HG02623 (cell line): ENCODE data around the gene YJEFN3.

Experiments used
- ATAC-seq: cut with Tn5 transposase; IDR thresholded peaks from one replicate; pipeline ENCODE4 v1.9.1; 2021; ENCODE audit warnings: moderate library complexity; ENCODE audit not compliant: unreplicated experiment

Gene YJEFN3

DNA sequence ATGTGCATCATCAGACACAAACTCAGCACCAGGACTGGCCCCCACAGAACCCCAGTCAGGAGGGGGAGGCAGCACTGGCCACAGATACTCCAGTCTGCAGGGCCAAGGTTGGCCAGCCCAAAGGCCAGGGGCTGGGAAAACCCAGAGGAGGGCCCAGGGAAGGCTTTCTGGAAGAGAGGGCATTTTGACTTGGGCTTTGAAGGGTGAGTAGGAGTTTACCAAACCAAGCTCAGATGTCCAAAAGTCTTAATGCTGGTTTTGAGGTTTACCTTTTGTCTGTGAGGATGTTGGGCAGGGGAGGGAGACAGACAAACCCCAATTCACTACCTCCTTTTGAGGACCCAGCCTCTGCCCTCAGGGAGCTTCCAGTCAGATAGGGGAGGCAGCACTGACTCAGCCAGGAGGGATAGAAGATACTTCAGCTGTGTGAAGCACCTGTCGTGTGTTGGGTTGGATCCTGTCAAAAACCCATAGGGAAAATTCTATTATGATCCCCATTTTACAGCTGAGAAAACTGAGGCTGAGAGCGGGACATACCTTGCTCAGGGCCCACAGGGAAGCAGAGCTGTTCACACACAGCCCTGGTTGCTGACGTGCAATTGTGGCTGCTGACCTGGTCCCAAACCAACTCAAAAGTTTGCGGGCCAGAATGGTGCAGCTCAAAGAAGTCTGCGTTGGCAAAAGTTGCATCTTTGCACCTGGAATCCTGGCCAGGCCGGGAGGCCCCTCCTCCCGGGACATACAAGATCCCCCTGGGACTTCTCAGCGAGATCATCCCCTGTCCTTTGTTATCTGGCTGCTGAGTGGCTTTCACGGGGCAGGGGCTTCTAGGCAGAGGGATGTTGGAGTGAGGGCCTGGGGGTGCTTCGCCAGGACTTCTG lies 22.5 kb downstream of the YJEFN3 start:
- no peak for ATAC-seq

DNA sequence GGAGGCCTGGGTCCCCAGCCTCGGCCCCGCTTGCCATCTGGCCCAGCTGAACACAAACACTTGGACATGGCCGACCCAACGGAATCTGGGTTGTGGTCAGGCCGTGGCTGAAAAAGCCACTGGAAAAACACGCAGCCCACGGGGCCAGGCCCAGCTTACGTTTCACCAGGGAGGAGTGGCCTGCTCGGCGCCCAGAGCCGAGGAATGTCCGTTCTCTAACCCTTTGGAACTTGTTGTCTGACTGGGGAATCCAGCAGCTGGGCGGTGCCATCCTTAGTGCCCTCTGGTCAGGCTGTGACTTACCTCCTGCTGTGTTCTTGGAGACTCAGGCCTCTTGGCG lies 23.1 kb downstream of the YJEFN3 start:
- ATAC-seq, result no peak

DNA sequence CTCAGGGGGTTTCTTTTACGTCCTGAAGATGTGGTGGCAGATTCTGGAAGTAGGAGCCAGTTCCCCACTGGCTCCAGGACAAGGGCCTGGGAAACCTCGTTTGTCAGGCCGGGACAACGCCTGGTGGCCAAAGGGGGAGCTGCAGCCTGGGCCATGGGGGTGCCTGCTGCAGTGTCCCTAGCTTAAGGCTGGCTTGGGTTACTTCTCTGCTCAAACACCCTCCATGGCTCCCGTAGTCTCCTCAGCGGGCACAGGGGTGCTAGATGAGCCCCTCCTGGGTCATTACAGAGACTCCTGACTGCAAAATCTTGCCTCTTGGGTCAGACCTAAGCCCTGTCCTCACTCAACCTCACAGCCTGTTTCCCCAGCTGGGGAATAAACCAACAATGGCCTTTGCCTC lies 24.1 kb downstream of the YJEFN3 start:
- ATAC-seq, result no peak

DNA sequence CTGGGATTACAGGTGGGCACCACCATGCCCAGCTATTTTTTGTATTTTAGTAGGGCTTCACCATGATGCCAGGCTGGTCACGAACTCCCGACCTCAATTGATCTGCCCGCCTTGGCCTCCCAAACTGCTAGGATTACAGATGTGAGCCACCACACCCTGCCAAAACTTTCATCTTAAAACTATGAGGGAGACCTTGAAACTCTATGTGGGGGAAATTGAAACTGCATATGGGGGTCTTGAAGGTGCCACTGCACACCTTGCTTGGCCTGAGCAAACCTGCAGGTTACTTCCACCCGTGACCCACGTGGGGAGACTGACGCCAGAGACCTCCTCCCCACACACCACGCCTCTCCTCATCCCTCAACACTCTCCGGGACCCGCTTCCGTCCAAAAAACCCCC lies 25.0 kb downstream of the YJEFN3 start:
- ATAC-seq, result no peak

DNA sequence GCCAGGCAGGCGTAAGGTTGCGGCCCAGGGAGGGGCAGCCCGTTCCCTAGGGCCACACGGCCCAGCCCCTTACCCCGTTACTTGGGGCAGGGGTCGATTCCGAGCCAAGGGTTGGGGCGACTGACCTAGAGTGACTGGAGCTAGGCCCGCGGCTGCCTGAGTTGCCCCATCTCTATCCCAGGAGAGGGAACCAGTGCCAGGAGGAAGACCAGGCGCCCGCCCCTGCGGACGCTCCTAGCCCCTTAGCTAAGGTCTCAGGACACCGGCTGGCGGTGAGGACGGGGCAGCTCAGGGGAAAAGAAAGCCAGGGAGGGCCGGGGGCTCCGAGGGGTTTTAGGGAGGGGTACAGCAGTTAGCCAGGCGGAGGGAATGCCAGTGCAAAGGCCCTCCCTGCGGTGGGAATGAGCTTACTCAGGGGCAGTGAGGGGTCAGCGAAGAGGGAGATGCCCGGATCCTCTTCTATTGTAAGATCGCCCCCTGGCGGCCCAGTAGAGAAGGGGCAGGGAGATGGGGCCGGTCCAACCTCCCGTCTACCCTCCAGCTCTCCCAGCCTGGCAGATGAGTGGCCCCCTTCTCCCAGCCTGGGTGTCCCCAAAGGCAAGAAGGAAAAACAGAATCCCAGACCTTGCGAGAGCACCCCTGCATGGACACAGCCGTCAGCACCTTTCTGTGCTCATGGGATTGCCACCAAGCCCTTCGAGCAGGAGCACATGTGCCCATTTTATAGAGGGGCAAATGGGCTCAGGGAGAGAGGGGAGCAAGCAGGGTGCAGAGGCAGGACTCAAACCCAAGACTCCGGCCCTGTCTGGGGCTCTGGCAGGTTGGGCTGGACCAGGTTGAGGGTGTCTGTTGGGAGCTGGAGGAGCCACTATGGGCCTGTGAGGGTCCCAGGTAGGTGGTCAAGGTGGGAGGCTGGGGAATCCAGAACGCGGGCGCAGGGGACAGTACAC lies 25.6 kb downstream of the YJEFN3 start:
- ATAC-seq, result no peak

DNA sequence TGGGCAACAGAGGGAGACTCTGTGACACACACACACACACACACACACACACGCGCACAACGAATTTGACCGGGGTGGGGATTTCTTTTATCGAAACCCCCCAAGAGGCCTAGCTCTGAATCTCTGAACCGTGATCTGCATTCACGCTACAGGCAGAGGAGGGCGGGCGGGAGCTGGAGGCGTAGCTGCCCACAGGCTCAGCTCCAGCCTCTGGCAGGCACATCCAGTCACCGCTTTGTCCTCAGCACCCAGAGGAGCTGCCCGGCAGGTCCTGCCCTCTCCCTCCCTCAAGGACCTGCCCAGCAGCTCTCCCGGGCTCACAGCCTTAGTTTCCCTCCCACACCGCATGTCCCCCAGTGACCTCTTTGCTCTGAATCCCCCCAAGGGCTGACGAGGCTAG lies 29.3 kb downstream of the YJEFN3 start:
- no peak for ATAC-seq

DNA sequence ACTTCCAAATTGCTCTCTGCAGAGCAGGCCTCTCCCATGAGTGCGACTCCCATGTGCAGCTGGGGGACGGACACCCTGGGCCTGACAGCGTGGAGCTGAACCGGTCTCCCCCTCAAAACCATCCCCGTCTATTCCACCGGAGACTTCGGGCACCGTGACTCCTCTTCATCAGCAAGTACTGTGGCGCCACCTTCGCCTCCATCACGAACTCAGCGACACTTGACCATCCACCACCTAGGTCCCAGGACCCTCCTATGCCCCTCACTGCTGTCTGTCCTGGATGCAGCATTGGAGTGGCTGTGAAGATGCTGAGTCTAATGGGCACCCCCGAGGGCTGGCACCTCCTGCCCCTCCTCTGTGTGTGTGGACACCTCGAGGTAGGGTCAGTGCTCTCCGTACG lies 29.9 kb downstream of the YJEFN3 start:
- no peak for ATAC-seq

DNA sequence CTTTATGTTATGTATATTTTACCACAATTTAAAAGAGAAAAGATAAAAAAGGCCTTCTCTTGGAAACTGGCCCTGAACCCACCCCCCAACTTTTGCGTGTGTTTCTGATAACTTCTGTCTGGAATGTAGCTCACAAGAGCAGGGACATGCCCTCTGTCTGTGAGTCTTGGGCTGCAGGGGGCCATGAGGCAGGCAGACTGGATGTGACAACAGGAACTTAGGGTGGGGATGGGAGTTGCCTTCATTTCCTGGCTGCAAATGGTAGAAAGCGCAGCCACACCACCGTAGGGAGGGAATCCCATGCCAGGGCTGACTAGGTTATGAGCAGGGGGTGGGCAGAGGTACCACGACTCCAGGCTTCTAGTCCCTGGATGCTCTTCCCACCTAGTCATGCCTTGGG lies 31.2 kb downstream of the YJEFN3 start:
- no peak for ATAC-seq

DNA sequence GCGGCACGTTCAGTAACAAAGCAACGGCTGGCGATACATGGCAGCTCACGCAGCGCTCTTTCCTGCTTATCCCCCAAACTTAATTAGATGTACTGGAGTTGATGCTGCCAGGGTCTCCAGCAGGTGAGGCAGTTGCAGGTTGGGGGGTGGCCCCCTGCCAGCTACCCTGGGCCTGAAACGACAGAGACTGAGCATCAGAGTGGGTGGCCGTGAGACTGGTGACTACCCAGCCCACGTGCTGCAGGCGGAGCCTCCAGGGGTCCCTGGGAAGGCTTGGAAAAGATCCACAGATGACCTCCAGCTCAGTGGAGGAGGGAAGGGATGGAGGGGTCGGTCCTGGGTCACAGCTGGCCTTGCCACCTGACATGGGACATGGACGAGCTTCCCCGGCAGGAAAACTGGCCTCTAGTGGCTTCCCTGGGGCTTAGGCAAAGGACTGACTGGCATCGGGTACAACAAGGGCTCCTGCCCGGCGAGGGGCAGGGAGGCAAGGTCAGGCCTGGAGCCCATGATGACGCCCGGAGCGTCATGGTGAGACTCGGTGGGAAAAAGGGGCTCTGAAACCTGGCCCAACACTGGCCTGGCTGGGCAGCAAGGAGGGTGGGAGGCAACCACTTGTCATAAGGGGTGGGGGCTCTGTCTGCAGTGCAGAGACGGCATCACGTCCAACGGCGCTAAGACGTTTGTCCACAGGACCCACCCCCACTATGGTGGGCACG lies 33.4 kb downstream of the YJEFN3 start:
- no peak for ATAC-seq

DNA sequence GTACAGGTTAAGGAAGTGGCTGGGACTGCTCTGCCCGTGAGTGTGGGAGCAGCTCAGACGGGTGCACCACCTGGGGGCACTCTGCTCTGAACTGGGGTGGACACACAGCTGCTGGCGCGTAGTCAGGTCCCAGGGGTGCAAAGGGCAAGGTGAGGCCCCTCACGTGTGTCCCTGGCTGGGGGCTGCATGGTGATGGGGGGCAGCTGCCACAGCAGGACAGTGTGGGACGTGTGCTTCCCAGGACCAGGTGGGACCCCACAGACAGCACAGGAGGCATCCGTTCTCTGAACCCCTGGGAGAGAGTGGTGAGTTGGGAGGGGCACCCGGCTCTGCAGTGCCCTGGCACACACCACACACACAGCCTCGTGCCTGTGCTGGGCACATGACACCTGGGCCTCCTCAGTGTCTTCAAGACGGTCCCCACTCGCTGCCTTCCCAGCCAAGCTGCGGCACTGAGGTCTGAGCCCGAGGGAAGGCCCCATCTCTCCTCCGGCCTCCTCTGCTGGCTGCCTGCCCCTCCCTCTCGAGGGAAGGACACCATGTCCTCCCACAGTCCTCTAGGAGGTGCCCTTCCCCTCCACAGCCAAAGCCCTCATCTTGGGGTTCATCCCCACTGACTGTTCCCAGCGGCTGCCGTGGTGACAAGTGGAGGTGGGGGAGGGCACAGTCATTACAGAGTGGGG lies 34.1 kb downstream of the YJEFN3 start:
- ATAC-seq, result no peak

DNA sequence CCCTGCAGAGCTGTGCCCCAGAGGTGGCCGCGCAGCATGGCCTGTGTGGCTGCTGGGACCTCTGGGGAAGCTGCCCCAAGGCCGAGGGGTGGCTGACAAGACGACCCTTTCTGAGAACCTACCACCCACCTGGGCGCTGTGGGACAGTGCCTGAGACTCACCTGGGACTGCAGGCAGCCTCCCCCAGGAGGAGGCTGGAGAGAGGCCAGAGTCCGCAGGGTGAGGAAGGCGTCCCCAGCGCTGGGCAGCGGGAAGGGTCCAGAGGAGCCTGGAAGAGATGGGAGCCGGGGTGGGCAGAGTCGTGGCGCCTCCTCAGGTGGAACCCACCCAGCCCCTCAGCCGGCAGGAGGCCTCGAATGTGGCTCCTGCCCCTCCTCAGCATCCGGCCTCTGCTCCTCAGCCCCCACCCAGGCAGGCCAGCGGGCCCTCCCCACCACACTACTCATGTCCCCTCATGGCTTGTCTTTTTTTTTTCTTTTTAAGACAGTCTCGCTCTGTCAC lies 34.7 kb downstream of the YJEFN3 start:
- ATAC-seq, result no peak

DNA sequence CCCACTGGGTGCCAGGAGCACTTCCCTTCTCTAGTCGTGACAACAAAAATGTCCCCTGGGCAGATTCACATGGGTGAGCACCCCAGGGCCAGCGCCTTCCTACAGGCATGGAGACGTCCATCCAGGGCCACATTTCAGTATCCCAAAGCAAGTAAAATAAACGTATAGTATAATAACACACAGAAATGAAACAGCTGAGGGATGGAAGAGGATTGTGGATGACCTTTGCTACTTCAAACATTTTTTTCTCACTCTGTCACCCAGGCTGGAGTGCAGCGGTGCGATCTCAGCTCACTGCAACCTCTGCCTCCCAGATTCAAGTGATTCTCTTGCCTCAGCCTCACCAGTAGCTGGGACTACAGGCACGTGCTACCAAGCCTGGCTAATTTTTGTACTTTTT lies 37.6 kb downstream of the YJEFN3 start:
- ATAC-seq, result no peak

DNA sequence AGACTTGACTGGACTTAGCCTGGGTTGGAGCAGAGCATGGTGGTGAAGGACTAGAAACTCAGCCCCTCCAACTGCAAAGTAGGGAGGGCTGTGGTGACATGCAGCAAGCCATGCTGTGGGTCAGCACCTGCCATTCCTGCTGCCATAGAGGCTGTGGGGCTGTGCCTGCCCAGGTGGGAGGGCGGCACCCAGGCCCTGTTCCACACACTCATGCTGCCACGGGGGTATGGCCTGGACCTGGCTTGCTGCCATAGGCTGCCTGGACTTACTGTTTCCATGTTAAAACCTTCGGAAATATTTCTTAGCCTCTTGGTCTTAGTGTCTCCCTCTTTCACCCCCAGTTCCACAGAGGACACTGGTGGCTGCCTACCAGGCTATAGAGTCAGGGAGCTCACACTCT lies 38.7 kb downstream of the YJEFN3 start:
- ATAC-seq, result no peak

DNA sequence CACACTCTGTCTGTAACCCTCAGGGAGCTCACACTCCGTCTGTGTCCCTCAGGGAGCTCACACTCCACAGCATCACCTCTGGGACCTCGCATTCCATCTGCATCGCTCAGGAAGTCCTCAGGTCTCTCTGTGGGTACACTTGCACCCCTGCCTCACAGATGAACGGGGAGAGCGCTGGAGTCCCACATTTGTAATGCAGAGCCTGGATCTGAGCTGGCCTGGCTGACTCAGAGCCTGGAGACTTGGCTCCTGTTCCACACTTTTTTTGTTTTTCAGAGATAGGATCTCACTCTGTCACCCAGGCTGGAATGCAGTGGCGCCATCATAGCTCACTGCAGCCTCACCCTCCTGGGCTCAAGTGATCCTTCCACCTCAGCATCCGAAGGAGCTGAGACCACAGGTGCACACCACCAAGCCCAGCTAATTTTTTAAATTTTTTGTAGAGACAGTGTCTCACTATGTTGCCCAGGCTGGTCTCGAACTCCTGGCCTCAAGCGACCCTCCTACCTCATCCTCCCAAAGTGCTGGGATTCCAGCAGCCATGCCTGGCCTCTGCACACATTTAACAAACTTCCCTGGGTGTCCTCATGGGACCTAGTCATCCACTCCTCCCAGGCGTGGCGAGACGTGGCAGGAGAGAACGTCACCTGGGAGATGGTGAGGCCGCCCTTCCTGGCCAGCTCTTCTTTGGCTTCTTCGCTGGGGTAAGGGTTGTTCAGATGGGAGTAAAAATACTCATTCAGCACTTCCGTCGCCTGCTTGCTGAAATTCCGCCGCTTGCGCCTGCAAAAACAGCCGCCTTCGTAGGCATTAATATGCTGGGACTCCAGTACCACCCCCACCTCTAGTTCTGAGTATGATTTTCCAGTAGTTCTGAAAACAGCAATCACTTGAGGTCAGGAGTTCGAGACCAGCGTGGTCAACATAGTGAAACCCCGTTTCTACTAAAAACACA lies 40.4 kb downstream of the YJEFN3 start:
- no peak for ATAC-seq

DNA sequence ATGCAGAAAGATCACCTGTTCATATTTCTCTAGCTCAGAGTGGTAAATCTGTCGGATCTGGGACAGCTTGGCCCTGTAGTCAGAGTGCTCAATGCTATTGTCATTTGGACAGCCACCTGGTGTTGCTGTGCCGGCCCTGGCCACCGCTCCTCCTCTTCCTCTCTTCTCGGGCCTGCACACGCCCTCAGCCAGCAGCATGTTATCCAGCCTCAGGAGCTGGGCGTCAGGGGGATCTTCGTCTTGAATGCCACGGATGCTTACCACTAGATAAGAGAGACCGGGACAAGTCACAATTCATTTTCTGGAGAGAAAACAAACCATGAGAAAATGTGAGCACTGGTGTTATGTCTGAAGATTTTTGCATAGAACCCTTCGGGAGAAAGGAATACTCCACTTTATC lies 41.9 kb downstream of the YJEFN3 start:
- no peak for ATAC-seq

DNA sequence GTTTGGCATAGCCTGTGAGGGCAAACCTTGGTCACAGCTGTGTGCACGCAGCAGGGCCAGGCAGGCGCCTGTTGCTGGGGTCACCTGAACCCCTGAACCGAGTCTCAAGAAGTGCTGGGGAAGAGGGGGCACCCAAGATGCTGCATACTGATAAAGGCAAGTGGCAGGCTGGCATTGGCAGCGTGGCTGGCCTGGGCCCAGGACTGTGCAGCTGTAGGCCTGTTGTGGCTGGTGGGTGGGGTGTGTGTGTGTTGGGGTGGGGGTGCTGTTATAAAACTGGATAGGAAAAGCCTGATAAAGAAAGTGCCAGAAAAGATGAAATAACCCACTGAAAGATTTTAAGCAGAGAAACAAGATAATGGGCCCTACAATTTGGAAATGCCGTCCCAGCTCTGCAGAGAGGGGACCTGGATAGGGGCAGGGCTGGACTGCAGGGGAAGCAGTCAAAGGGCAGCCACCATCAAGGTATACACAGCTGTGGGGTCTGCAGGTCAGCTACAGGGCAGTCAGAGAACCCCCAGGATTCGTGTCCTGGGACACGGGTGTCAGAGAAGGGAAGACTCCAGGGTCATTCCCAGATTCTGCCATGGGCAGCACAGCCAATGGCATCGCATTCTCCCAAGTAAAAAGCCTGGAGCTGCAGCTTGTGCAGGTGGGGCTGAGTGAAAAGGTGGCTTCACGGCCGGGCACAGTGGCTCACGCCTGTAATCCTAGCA lies 42.5 kb downstream of the YJEFN3 start:
- ATAC-seq, result no peak

DNA sequence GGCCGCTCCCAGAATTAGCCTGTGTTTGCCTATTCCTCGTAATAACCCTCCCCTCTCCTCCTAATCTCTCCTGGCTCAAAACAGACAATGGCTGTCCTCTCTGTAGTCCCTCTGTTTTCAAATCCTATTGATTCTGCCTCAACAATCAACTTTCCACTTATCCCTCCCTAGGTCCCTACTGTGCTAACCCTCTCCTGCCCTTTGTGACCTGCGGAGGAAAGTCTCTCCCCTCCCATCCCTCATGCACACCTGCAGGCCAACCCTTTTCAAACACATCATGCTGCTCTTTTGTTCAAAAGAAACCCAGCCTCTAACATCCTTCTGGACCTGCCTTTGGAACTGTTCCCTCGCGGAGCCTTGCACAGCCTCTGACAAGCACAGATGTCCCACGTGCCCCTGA lies 46.7 kb downstream of the YJEFN3 start:
- no peak for ATAC-seq

DNA sequence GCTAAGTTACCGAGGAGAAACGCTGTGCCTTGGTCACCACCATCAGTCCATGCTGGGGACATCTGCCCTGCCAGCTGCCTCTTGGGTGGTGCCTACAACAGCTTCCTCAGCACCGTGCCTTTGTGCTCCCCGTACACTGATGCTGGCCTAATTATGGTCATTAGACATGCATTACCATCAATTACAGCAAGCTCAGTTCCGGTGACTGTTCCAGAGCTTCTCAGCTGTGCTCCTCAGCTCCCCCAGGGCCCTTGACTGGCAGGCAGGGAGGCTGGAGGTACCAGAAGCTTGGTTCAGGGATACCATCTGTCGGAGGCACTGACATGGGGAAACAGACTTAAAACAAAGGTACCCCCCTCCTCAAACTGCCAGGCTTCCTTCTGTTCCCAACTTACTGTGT lies 49.5 kb downstream of the YJEFN3 start:
- no peak for ATAC-seq
